ENCODE measurements around the gene LCOR. TPM values are rescaled to one million over a fixed set of nuclear protein-coding genes. Genes with fewer than 3 reads are reported as not detected.
A peak's percentile ranks its signal among the peaks of the same experiment; 100 is the strongest.

Gene LCOR
- polyA plus RNA-seq, 1 experiment, result 11.6 TPM

DNA sequence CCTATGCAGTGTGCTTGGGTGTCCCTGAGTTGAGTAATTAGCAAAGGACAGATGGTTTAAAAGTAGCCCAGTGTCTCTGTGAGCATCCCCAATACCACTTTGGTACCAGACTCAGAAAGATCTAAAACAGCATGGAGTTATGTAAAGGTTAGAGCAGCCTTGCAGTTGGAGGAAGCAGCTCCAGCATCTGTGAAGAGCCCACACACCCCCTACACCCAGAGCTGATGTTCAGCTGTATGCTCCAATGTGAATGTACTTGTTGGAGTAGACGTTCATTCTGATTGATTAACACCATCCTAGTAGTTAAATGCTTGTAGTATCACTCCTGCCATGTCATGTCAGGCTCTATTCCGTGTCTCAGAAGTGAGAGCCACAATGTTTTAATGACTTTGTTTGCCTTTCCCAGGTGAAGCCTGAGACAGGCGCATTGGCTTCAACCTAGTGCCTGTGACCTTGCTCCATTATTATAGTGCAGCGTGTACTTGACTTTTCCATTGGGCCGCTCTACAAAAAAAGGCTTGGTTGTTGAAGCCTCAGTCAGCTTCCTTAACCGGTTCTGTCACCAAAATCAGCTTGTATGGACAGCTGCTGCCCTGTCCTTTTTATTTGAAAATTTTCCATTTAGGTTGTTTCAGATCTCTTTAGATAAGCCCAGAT, 154.2 kb downstream of the LCOR start:
- POLR2A ChIA-PET, result no interaction called here
- Histone ChIP-seq H3K9me3 (ENCODE audit: control insufficient read depth, insufficient read depth, low read length) (no peaks in the 10 kb centered on the region), H3K4me3 (ENCODE audit: low read depth, low read length) (no peak overlapping the region), H3K27me3 (ENCODE audit: control insufficient read depth, insufficient read depth, low read length) (no peaks in the 10 kb centered on the region), H3K27ac (ENCODE audit: low read depth, low read length) (no peak overlapping the region)
- no peak for DNase-seq (ENCODE audit: low read depth, low spot score)
- no peak for TF ChIP-seq CTCF (IDR thresholded peaks at IDR 0.05; ENCODE audit: low read depth, low read length)
- CTCF ChIA-PET, result no interaction called here

- no peak overlapping the region for H3K4me3 ChIP-seq (ENCODE audit: low read depth, low read length)
- H3K9me3 ChIP-seq (ENCODE audit: control insufficient read depth, insufficient read depth, low read length), result no peaks in the 10 kb centered on the region
- ChIA-PET POLR2A (no interaction called here), CTCF (interaction anchor here (0.6 kb wide), 1 partner anchor 150 kb away, joined by 3 read pairs; no protein-coding TSS in a partner anchor)
- no peak overlapping the region for H3K27ac ChIP-seq (ENCODE audit: low read depth, low read length)
- no peaks in the 10 kb centered on the region for H3K27me3 ChIP-seq (ENCODE audit: control insufficient read depth, insufficient read depth, low read length)
- TF ChIP-seq CTCF (IDR thresholded peaks at IDR 0.05; ENCODE audit: low read depth, low read length), result no peak
- DNase-seq (ENCODE audit: low read depth, low spot score), result no peak
Measured at GRCh38 chr10:96987141-96987841, 155.2 kb downstream of the LCOR start.

DNA sequence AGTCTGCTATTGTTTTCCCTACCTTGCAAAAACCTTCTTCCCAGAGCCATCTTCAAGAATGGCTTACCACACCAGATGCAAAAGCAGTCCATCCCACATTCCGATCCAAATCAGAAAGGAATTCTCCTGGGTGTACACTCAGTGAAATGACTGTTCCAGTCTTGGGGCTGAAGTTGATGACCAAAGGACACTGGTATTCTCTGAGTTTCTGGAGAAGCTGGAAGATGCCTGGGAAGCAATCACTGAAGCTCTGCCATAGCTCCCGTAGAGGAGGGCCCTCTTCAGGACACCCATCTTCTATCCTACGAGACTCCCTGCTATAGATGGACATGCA, 155.7 kb downstream of the LCOR start:
- Histone ChIP-seq H3K9me3 (ENCODE audit: control insufficient read depth, insufficient read depth, low read length) (no peaks in the 10 kb centered on the region), H3K4me3 (ENCODE audit: low read depth, low read length) (no peak overlapping the region), H3K27me3 (ENCODE audit: control insufficient read depth, insufficient read depth, low read length) (no peaks in the 10 kb centered on the region), H3K27ac (ENCODE audit: low read depth, low read length) (no peak overlapping the region)
- ChIA-PET POLR2A (no interaction called here), CTCF (interaction anchor here (0.6 kb wide), 1 partner anchor 150 kb away, joined by 3 read pairs; no protein-coding TSS in a partner anchor)
- TF ChIP-seq CTCF (IDR thresholded peaks at IDR 0.05; ENCODE audit: low read depth, low read length), result no peak
- DNase-seq (ENCODE audit: low read depth, low spot score), result no peak

- Histone ChIP-seq H3K27me3 (ENCODE audit: control insufficient read depth, insufficient read depth, low read length) (no peaks in the 10 kb centered on the region), H3K27ac (ENCODE audit: low read depth, low read length) (no peak overlapping the region), H3K9me3 (ENCODE audit: control insufficient read depth, insufficient read depth, low read length) (no peaks in the 10 kb centered on the region), H3K4me3 (ENCODE audit: low read depth, low read length) (no peak overlapping the region)
- CTCF ChIA-PET, result no interaction called here
- no peak for DNase-seq (ENCODE audit: low read depth, low spot score)
- POLR2A ChIA-PET, result no interaction called here
- TF ChIP-seq CTCF (IDR thresholded peaks at IDR 0.05; ENCODE audit: low read depth, low read length), result no peak
Measured at GRCh38 chr10:96988426-96988825, 156.3 kb downstream of the LCOR start.

GRCh38 chr10:96991313-96991841, 159.3 kb downstream of the LCOR start:
- POLR2A ChIA-PET, result interaction anchor here (0.7 to 1.2 kb wide), 3 partner anchors 11 to 159 kb away, joined by 3 to 7 read pairs (median 3); partner anchors contain the start of gene LCOR
- CTCF ChIA-PET, result interaction anchor here (0.6 to 1.1 kb wide), 7 partner anchors 28 to 350 kb away, joined by 3 to 4 read pairs (median 3); no protein-coding TSS in a partner anchor
- H3K4me3 ChIP-seq (ENCODE audit: low read depth, low read length), result peak overlapping the region; percentile 40
- TF ChIP-seq CTCF (IDR thresholded peaks at IDR 0.05; ENCODE audit: low read depth, low read length), result no peak
- peak; percentile 64 for DNase-seq (ENCODE audit: low read depth, low spot score)
- H3K27me3 ChIP-seq (ENCODE audit: control insufficient read depth, insufficient read depth, low read length), result no peaks in the 10 kb centered on the region
- H3K9me3 ChIP-seq (ENCODE audit: control insufficient read depth, insufficient read depth, low read length), result no peaks in the 10 kb centered on the region
- H3K27ac ChIP-seq (ENCODE audit: low read depth, low read length), result peak overlapping the region; percentile 87

Measured in AG04450 (cell line).